Activated B cell treated with CpG ODN at 0.5 μM for 24 hours (primary cell): ENCODE results near the gene GALNS. TPM values are rescaled to one million over a fixed set of nuclear protein-coding genes. Genes with fewer than 3 reads are reported as not detected.

Experiments
- ATAC-seq: fragments of 200-7000 bp; cut with Tn5 transposase; one replicate; pipeline ENCODE4 v1.10.0; 2021; ENCODE audit warnings: low read depth, mild to moderate bottlenecking, moderate library complexity
- CTCF ChIA-PET: fragments of 350-600 bp; sonication (Branson Sonifier 250); formaldehyde crosslinking; loops from one replicate; lab custom pipeline; 2021; ENCODE audit warnings: antibody characterized with exemption; lab: Charles Lee
- POLR2A ChIA-PET: fragments of 350-600 bp; sonication (Branson Sonifier 250); formaldehyde crosslinking; loops from one replicate; lab custom pipeline; 2021; ENCODE audit warnings: antibody characterized with exemption; lab: Charles Lee
- DNase-seq: peaks from one replicate; pipeline ENCODE4 v3.0.0; 2022
- H3K27ac Mint-ChIP-seq: one replicate; pipeline ENCODE4 v1.8.0; 2020; ENCODE audit warnings: mixed read lengths
- H3K27me3 Mint-ChIP-seq: one replicate; pipeline ENCODE4 v1.8.0; 2021; ENCODE audit warnings: mixed read lengths
- H3K36me3 Mint-ChIP-seq: one replicate; pipeline ENCODE4 v1.8.0; 2021; ENCODE audit warnings: low read depth, mixed read lengths
- H3K4me1 Mint-ChIP-seq: one replicate; pipeline ENCODE4 v1.8.0; 2021; ENCODE audit warnings: mixed read lengths
- H3K4me3 Mint-ChIP-seq: one replicate; pipeline ENCODE4 v1.8.0; 2020; ENCODE audit warnings: mild to moderate bottlenecking, mixed read lengths
- H3K9me3 Mint-ChIP-seq: one replicate; pipeline ENCODE4 v1.8.0; 2020; ENCODE audit warnings: mixed read lengths
- intact Hi-C: fragments of 100-400 bp; cut with micrococcal nuclease; formaldehyde crosslinking; loops from one replicate; pipeline ENCODE4 v1.15.1; 2024
- total RNA-seq: library from RNA; stranded (reverse); gene quantifications from 2 replicates; pipeline ENCODE4 v1.2.3, GENCODE V29; 2022
- TF ChIP-seq, protein P1 (sequence below): fragments of 200-600 bp; IDR thresholded peaks from one replicate; pipeline ENCODE4 v1.8.0; 2022; ENCODE audit warnings: antibody characterized with exemption, mild to moderate bottlenecking

Gene GALNS
- total RNA-seq, 1 donor from 2014 or later: 48.3 TPM

DNA sequence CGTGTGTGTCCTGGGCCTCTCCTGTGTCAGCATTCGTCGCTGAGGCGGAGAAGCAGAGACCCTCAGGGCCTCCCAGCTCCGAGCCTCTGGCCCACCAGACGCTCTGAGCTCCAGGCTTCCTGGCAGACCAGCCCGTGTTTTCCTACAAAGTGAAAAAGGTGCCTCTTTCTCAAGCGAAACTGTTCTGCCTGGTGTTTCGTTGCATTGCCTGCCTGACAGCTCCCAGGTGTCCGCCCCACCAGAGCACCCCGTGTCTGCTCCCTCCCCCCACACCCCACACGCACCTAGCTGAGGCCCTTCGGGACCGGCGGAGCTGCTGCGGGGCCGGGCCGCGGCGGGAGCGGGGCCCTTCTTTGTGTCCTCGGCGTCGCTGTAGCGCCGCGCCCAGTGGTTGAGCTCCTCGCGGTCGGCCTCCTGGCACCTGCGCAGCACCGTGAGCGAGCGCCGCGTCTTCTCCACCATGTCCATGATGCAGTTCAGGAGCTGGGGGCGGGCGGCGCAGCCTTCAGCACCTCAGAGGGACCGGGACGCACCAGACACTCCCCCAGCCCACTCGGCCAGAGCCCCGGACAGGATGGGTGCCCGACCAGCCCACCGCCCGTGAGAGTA, 24.4 kb upstream of the GALNS start:
- ATAC-seq: no peak
- no peaks in the 10 kb centered on the region for H3K9me3 Mint-ChIP-seq
- ChIA-PET POLR2A (no interaction called here), CTCF (no interaction called here)
- no peak overlapping the region for H3K27ac Mint-ChIP-seq
- H3K36me3 Mint-ChIP-seq: peaks cover 69% of the 10 kb centered on the region
- TF ChIP-seq, protein P1, sequence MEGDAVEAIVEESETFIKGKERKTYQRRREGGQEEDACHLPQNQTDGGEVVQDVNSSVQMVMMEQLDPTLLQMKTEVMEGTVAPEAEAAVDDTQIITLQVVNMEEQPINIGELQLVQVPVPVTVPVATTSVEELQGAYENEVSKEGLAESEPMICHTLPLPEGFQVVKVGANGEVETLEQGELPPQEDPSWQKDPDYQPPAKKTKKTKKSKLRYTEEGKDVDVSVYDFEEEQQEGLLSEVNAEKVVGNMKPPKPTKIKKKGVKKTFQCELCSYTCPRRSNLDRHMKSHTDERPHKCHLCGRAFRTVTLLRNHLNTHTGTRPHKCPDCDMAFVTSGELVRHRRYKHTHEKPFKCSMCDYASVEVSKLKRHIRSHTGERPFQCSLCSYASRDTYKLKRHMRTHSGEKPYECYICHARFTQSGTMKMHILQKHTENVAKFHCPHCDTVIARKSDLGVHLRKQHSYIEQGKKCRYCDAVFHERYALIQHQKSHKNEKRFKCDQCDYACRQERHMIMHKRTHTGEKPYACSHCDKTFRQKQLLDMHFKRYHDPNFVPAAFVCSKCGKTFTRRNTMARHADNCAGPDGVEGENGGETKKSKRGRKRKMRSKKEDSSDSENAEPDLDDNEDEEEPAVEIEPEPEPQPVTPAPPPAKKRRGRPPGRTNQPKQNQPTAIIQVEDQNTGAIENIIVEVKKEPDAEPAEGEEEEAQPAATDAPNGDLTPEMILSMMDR: no peak
- H3K4me1 Mint-ChIP-seq: peaks cover 7% of the 10 kb centered on the region
- intact Hi-C loops: no loop called here
- DNase-seq: no peak
- H3K4me3 Mint-ChIP-seq: no peak overlapping the region
- H3K27me3 Mint-ChIP-seq: no peaks in the 10 kb centered on the region

DNA sequence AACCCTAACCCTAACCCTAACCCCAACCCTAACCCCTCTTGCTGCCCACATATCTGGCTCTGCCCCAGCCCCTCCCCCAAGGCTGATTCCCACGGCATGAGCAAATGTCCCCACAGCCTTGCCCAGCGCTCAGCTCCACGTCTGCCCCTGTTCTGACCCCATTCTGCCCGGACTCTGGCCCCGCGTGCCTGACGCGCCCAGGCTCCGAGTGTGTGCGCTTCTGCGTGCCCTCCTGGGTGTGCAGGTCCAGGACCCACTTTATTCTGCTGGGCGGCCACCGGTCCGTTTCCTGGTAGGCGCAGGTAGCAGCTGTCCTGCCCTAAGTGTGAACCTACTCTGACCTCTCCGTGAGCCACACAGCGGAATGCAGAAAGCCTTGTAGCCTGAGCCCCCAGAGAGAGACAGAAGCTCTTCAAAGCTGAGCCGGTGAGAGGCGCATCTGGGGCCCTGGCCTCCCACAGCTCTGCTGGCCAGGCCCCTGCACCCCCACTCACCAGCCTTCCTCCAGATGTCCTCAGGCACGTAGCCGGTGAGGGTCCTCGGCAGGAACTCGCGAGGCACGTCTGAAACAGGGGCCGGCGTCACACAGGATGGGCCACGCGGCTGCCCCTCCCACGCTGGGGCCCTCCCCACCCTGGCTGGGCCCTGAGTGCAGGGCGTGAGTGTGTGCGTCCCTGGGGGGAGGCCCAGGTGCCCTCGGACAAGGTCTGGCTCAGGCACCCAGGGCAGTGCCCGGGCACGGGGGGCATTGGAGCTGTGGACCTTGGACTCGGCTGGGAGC, 23.7 kb upstream of the GALNS start:
- no peak for DNase-seq
- H3K27ac Mint-ChIP-seq: peak overlapping the region; percentile 11
- no peak for ATAC-seq
- H3K27me3 Mint-ChIP-seq: no peaks in the 10 kb centered on the region
- no peaks in the 10 kb centered on the region for H3K9me3 Mint-ChIP-seq
- intact Hi-C loops: no loop called here
- POLR2A ChIA-PET: no interaction called here
- CTCF ChIA-PET: no interaction called here
- H3K4me1 Mint-ChIP-seq: peaks cover 7% of the 10 kb centered on the region
- TF ChIP-seq, protein P1: no peak
- no peak overlapping the region for H3K4me3 Mint-ChIP-seq
- peaks cover 72% of the 10 kb centered on the region for H3K36me3 Mint-ChIP-seq

DNA sequence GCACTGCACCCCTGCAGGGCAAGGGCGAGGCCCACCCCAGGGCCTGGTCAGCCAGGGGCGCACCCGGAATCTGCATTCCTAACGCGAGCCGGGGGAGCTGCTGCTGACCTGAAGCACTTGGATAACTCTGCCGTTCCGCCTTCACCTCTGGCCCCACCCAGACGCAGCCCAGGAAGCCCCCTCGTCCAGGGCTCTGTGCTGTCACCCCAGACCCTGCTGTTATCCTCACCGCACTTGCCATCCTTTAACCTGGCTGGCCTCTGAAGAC, 23.0 kb upstream of the GALNS start:
- TF ChIP-seq, protein P1: no peak
- H3K4me1 Mint-ChIP-seq: peaks cover 7% of the 10 kb centered on the region
- no peak for ATAC-seq
- ChIA-PET CTCF (no interaction called here), POLR2A (no interaction called here)
- no peaks in the 10 kb centered on the region for H3K9me3 Mint-ChIP-seq
- H3K36me3 Mint-ChIP-seq: peaks cover 74% of the 10 kb centered on the region
- intact Hi-C loops: no loop called here
- DNase-seq: no peak
- H3K4me3 Mint-ChIP-seq: no peak overlapping the region
- H3K27ac Mint-ChIP-seq: peak overlapping the region; percentile 11
- no peaks in the 10 kb centered on the region for H3K27me3 Mint-ChIP-seq

DNA sequence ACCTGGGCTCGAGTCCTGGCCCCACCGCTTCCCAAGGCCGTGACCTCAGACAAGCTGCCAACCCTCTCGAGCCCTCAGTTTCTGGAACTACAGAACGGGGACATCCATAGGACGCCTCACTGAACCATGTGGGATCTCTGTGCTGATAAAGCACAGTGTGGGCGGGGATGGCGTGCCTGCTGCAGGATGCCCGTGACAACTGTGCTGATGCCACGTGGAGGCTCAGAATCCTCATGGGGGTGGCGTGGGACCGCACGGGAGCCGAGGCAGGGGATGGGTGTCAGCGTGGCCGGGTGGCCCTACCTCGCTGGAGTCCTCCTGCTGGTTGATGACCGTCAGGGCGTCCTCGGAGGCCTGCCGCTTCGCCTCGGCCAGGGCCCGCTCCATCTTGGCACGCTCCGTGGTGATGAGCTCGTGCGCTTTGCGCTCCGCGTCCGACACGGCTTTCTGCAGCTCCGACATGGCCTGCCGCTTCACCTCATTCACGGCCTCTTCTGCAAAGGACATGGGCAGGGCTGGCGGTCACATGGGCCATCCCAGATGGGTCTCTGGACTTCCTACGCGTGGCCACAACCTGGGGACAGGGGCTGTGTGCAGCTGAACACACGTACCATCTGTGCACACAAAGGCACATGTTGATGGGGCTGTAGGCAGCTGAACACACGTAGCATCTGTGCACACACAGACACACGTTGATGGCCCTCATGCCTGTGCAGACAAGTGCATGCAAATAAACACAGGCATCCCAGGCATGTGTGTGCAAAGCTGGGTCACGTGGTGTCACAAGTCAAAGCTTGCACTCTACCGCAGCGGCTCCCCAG, 22.4 kb upstream of the GALNS start:
- ChIA-PET POLR2A (no interaction called here), CTCF (no interaction called here)
- no peaks in the 10 kb centered on the region for H3K27me3 Mint-ChIP-seq
- DNase-seq (no peak), ATAC-seq (no peak)
- intact Hi-C loops: no loop called here
- no peak overlapping the region for H3K27ac Mint-ChIP-seq
- peaks cover 7% of the 10 kb centered on the region for H3K4me1 Mint-ChIP-seq
- no peaks in the 10 kb centered on the region for H3K9me3 Mint-ChIP-seq
- H3K4me3 Mint-ChIP-seq: no peak overlapping the region
- peaks cover 72% of the 10 kb centered on the region for H3K36me3 Mint-ChIP-seq
- TF ChIP-seq, protein P1: no peak

DNA sequence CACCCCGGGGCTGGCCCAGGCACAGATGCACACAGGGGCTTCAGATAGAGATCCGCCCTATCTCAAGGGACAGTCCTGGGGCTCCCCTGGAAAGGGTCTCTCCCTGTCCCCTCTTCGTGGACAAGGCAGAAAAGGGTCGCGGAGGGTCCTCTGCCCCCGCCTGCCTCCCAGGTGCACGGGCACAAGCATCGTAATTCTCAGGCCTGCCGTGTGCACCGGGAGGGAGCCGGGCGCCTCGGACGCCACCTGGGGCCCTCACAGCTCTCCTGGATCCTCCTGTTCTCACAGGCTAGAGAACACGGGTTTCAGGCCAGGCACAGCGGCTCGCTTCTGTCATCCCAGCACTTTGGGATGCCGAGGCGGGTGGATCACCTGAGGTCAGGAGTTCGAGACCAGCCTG, 21.6 kb upstream of the GALNS start:
- CTCF ChIA-PET: no interaction called here
- Mint-ChIP-seq H3K27ac (no peak overlapping the region), H3K4me1 (peaks cover 7% of the 10 kb centered on the region), H3K9me3 (no peaks in the 10 kb centered on the region), H3K36me3 (peaks cover 69% of the 10 kb centered on the region), H3K4me3 (no peak overlapping the region), H3K27me3 (no peaks in the 10 kb centered on the region)
- DNase-seq (no peak), ATAC-seq (no peak)
- TF ChIP-seq, protein P1: no peak
- POLR2A ChIA-PET: no interaction called here
- intact Hi-C loops: no loop called here
